ENCODE data around the gene GRID1.

GRCh38 chr10:86189891-86190290 lies 176.7 kb downstream of the GRID1 start:
- TF ChIP-seq TEAD4 (IDR thresholded peaks at IDR 0.05; ENCODE audit: borderline replicate concordance, insufficient read depth) (no peak), EP300 (IDR thresholded peaks at IDR 0.05; ENCODE audit: borderline replicate concordance in 1 of 2, low read depth in 1 of 2, low read length in 1 of 2) (no peak), CTCF (IDR thresholded peaks at IDR 0.05) (no peak), MEF2A (IDR thresholded peaks at IDR 0.05; ENCODE audit: borderline replicate concordance, low read depth) (no peak), YY1 (IDR thresholded peaks at IDR 0.05; ENCODE audit: low read depth) (no peak), FOXJ3 (CRISPR knock-in tag; IDR thresholded peaks at IDR 0.05) (no peak), RAD21 (IDR thresholded peaks at IDR 0.05; ENCODE audit: low read length) (no peak), USF1 (IDR thresholded peaks at IDR 0.05; ENCODE audit: borderline replicate concordance, low read depth) (no peak), TAF1 (IDR thresholded peaks at IDR 0.05; ENCODE audit: borderline replicate concordance, low read depth, low read length) (no peak)
